GM18517 (cell line): Measurements from ENCODE around the gene COPS2.
"Not testable (repeated sequence)": the region's sequence is repeated elsewhere in the genome, so short reads cannot be mapped to it uniquely, and the experiment has no call there.

ENCODE experiments used
- ATAC-seq: cut with Tn5 transposase; IDR thresholded peaks from one replicate; pipeline ENCODE4 v1.9.1; 2021; ENCODE audit warnings: mild to moderate bottlenecking, moderate library complexity; ENCODE audit not compliant: unreplicated experiment

Gene COPS2

GRCh38 chr15:49110158-49110944, 45.0 kb downstream of the COPS2 start:
- ATAC-seq, result no peak

GRCh38 chr15:49103002-49103401, 52.4 kb downstream of the COPS2 start:
- no peak for ATAC-seq

- ATAC-seq, result no peak
These were observed 53.9 kb downstream of the COPS2 start for GRCh38 chr15:49101536-49101935.

GRCh38 chr15:49096090-49096750, 59.2 kb downstream of the COPS2 start:
- ATAC-seq, result no peak

- ATAC-seq, result no peak
These were observed 60.5 kb downstream of the COPS2 start for GRCh38 chr15:49094923-49095322.

GRCh38 chr15:49093252-49094105, 61.9 kb downstream of the COPS2 start:
- no peak for ATAC-seq

GRCh38 chr15:49088996-49089395, 66.4 kb downstream of the COPS2 start:
- no peak for ATAC-seq

- ATAC-seq, result no peak
These were observed 69.5 kb downstream of the COPS2 start for GRCh38 chr15:49085696-49086459.

GRCh38 chr15:49084285-49084570, 71.2 kb downstream of the COPS2 start:
- ATAC-seq, result no peak

- ATAC-seq, result no peak
These were observed 71.8 kb downstream of the COPS2 start for GRCh38 chr15:49083401-49084284.

- no peak for ATAC-seq
These were observed 72.4 kb downstream of the COPS2 start for GRCh38 chr15:49082960-49083359.

GRCh38 chr15:49079340-49080039, 75.9 kb downstream of the COPS2 start:
- no peak for ATAC-seq

- ATAC-seq, result no peak
These were observed 79.5 kb downstream of the COPS2 start for GRCh38 chr15:49075881-49076280.

- not testable (repeated sequence) for ATAC-seq
These were observed 80.7 kb downstream of the COPS2 start for GRCh38 chr15:49074589-49075287.
